Breast epithelium (tissue), 3 donors: ENCODE measurements around the gene PCNX2.

Experiments used
- CTCF ChIP-seq, 3 donors: fragments of 450-650 bp; IDR thresholded peaks; one replicate each; pipeline ENCODE4 v1.5.1; 2016 to 2017; ENCODE audit warnings: antibody characterized with exemption in 3 of 3, mild to moderate bottlenecking in 3 of 3, moderate library complexity in 3 of 3
- POLR2A ChIP-seq: fragments of 450-650 bp; IDR thresholded peaks from one replicate; pipeline ENCODE4 v1.6.1; 2016; ENCODE audit warnings: antibody characterized with exemption, mild to moderate bottlenecking, moderate library complexity

GRCh38 chr1:233057836-233058235, 237.7 kb downstream of the PCNX2 start:
- no peak for TF ChIP-seq POLR2A
- no peak for TF ChIP-seq CTCF (IDR thresholded peaks at IDR 0.05)
